Activated gamma-delta T cell treated with Interleukin-2 at 50 U/mL for 16 hours (primary cell): ENCODE results near the gene DDIAS.
"Not testable (repeated sequence)": the region's sequence is repeated elsewhere in the genome, so short reads cannot be mapped to it uniquely, and the experiment has no call there.

Source experiments
- DNase-seq: peaks from one replicate; pipeline ENCODE4 v3.0.0-alpha.2; 2020

The DDIAS gene

GRCh38 chr11:82892611-82893169, 8.8 kb upstream of the DDIAS start:
- no peak for DNase-seq

GRCh38 chr11:82895437-82896091, 6.0 kb upstream of the DDIAS start:
- DNase-seq, result no peak

- no peak for DNase-seq
These were observed 5.4 kb upstream of the DDIAS start for GRCh38 chr11:82896183-82896582.

- DNase-seq, result no peak
These were observed 3.3 kb upstream of the DDIAS start for GRCh38 chr11:82898241-82898640.

- peak; percentile 7 for DNase-seq
These were observed 2.2 kb upstream of the DDIAS start for GRCh38 chr11:82899186-82899820.

- no peak for DNase-seq
These were observed 1.6 kb upstream of the DDIAS start for GRCh38 chr11:82899957-82900276.

- DNase-seq, result peak; percentile 92
These were observed 1.0 kb upstream of the DDIAS start, which contains the start of gene PRCP for GRCh38 chr11:82900277-82901164. Gene PRCP (minus strand): TSS chr11:82900430. CDS start chr11:82900402, 28 bp downstream.

GRCh38 chr11:82901922-82902485, 468 bp downstream of the DDIAS start:
- DNase-seq, result no peak

- no peak for DNase-seq
These were observed 1.3 kb downstream of the DDIAS start for GRCh38 chr11:82902880-82903279.

- no peak for DNase-seq
These were observed 2.5 kb downstream of the DDIAS start for GRCh38 chr11:82903843-82904586.

GRCh38 chr11:82906236-82906635, 4.7 kb downstream of the DDIAS start:
- DNase-seq, result no peak

- DNase-seq, result no peak
These were observed 5.4 kb downstream of the DDIAS start for GRCh38 chr11:82906931-82907330.

GRCh38 chr11:82907371-82907770, 5.8 kb downstream of the DDIAS start:
- DNase-seq, result no peak

GRCh38 chr11:82908311-82908710, 6.8 kb downstream of the DDIAS start:
- DNase-seq, result no peak

GRCh38 chr11:82909015-82909640, 7.6 kb downstream of the DDIAS start:
- no peak for DNase-seq

- not testable (repeated sequence) for DNase-seq
These were observed 18.2 kb downstream of the DDIAS start for GRCh38 chr11:82919786-82920185.

- not testable (repeated sequence) for DNase-seq
These were observed 18.7 kb downstream of the DDIAS start for GRCh38 chr11:82920227-82920626.

- DNase-seq, result not testable (repeated sequence)
These were observed 21.0 kb downstream of the DDIAS start for GRCh38 chr11:82922396-82923173.

GRCh38 chr11:82924522-82925224, 23.1 kb downstream of the DDIAS start:
- no peak for DNase-seq

- DNase-seq, result peak; percentile 29
These were observed 25.8 kb downstream of the DDIAS start for GRCh38 chr11:82927264-82927880.
